Fibroblast of lung (primary cell): ENCODE data around the gene AVPR1B. TPM values are rescaled to one million over a fixed set of nuclear protein-coding genes. Genes with fewer than 3 reads are reported as not detected.
A peak's percentile ranks its signal among the peaks of the same experiment; 100 is the strongest.

Experiments used
- DNase-seq, 2 donors: peaks; one replicate each; pipeline versions ENCODE4 v3.0.0 to v3.0.0-alpha.2; 2010; ENCODE audit warnings: low read depth in 2 of 2
- H2AFZ ChIP-seq: 2 replicates; pipeline ENCODE4 v1.5.1; 2012; ENCODE audit warnings: low read length, control low read depth, inconsistent platforms
- H3K27ac ChIP-seq: 2 replicates; pipeline ENCODE4 v1.5.1; 2011; ENCODE audit warnings: low read length, control low read depth; ENCODE audit not compliant: insufficient read depth
- H3K27me3 ChIP-seq: 2 replicates; pipeline ENCODE4 v1.5.1; 2011; ENCODE audit warnings: mild to moderate bottlenecking, low read length; ENCODE audit not compliant: control insufficient read depth, insufficient read depth
- H3K36me3 ChIP-seq: 2 replicates; pipeline ENCODE4 v1.5.1; 2011; ENCODE audit warnings: low read length; ENCODE audit not compliant: control insufficient read depth, insufficient read depth
- H3K4me1 ChIP-seq: 2 replicates; pipeline ENCODE4 v1.5.1; 2011; ENCODE audit warnings: low read length; ENCODE audit not compliant: control insufficient read depth, insufficient read depth; ENCODE audit errors: extremely low read depth
- H3K4me2 ChIP-seq: 2 replicates; pipeline ENCODE4 v1.5.1; 2011; ENCODE audit warnings: low read length, control low read depth; ENCODE audit not compliant: insufficient read depth; ENCODE audit errors: extremely low read depth
- H3K4me3 ChIP-seq, 4 experiments: fragments of 200-600 bp in 1 of 4; sonication (generic) in 1 of 4; replicated peaks in 1 of 4; 2 replicates each; pipeline ENCODE4 v1.5.1; 2011 to 2016; ENCODE audit warnings: low read length in 4 of 4, low read depth in 3 of 4, mild to moderate bottlenecking in 3 of 4, control low read depth in 2 of 4, inconsistent platforms in 1 of 4, mixed read lengths in 1 of 4; ENCODE audit not compliant: insufficient read depth in 1 of 4; ENCODE audit errors: control extremely low read depth in 1 of 4
- H3K79me2 ChIP-seq: 2 replicates; pipeline ENCODE4 v1.5.1; 2012; ENCODE audit warnings: mild to moderate bottlenecking, low read length, inconsistent platforms; ENCODE audit not compliant: control insufficient read depth, insufficient read depth
- H3K9ac ChIP-seq: 2 replicates; pipeline ENCODE4 v1.5.1; 2011; ENCODE audit warnings: mild to moderate bottlenecking, low read length, control low read depth; ENCODE audit not compliant: insufficient read depth
- H3K9me3 ChIP-seq: 2 replicates; pipeline ENCODE4 v1.5.1; 2012; ENCODE audit warnings: low read depth, low read length; ENCODE audit not compliant: control insufficient read depth, insufficient read depth
- H4K20me1 ChIP-seq: 2 replicates; pipeline ENCODE4 v1.5.1; 2011; ENCODE audit warnings: low read length; ENCODE audit not compliant: control insufficient read depth, insufficient read depth; ENCODE audit errors: extremely low read depth
- CTCF ChIP-seq, 2 donors: IDR thresholded peaks in 1 of 2; conservative IDR thresholded peaks in 1 of 2; 1 replicate in 1 of 2; 2 replicates in 1 of 2; pipeline ENCODE4 v1.5.1; 2011 to 2012; ENCODE audit warnings: low read length in 2 of 2, control low read depth in 1 of 2, inconsistent platforms in 1 of 2, low read depth in 1 of 2, mild to moderate bottlenecking in 1 of 2
- EZH2 ChIP-seq: IDR thresholded peaks from 2 replicates; pipeline ENCODE4 v1.5.1; 2012; ENCODE audit warnings: low read length, control low read depth, mild to moderate bottlenecking; ENCODE audit errors: missing control alignments
- polyA plus RNA-seq, 2 donors: library from polyadenylated mRNA; depleted of rRNA in 1 of 2; stranded (reverse) in 1 of 2; unstranded in 1 of 2; fragments of >200 nt; gene quantifications; 2 replicates each; pipeline ENCODE4 v1.2.1, GENCODE V29; 2011 to 2012; ENCODE audit warnings: missing spikeins in 1 of 2
- total RNA-seq: library from RNA; depleted of rRNA; stranded (reverse); fragments of >200 nt; gene quantifications from 2 replicates; pipeline ENCODE4 v1.2.1, GENCODE V29; 2014

The AVPR1B gene
- total and polyA plus RNA-seq, 2 donors (not counting 1 experiment from before 2014, with no cell fraction given): not detected

DNA sequence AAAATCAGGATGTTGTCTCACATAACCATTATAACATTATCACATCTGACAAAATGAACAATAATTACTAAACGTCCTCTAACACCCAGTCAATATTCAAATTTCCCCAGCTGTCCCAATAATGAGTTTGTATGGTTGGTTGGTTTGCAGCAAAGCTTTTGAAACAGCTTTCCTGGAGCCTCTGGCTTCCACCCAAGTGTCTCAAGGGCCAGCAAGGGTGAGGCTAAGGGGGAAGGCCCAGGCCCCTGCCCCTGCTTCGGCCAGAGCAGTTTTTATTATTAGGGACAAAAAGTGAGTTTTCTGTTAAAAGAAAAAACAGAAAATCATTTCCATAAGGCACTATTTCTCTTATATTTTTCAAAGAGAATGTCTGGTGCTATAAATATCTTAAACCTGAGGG is 19.1 kb upstream of the AVPR1B start:
- DNase-seq: no peak
- Histone ChIP-seq H3K4me1 (no peaks in the 10 kb centered on the region), H4K20me1 (no peaks in the 10 kb centered on the region), H3K9ac (no peak overlapping the region), H3K27me3 (peaks cover 19% of the 10 kb centered on the region), H3K4me2 (no peak overlapping the region), H3K36me3 (no peaks in the 10 kb centered on the region), H3K27ac (no peak overlapping the region), H3K4me3 (no peak overlapping the region), H3K9me3 (no peaks in the 10 kb centered on the region), H2AFZ (no peak overlapping the region), H3K79me2 (no peaks in the 10 kb centered on the region)
- TF ChIP-seq CTCF (conservative IDR thresholded peaks at IDR 0.05 in 1 of 2, IDR thresholded peaks at IDR 0.05 in 1 of 2; ENCODE audit: low read depth in 1 of 2, low read length in 2 of 2): no peak
- TF ChIP-seq EZH2: no peak

- no peaks in the 10 kb centered on the region for H3K4me1 ChIP-seq
- no peak overlapping the region for H3K27ac ChIP-seq
- H2AFZ ChIP-seq: no peak overlapping the region
- no peaks in the 10 kb centered on the region for H3K9me3 ChIP-seq
- no peaks in the 10 kb centered on the region for H3K36me3 ChIP-seq
- no peak overlapping the region for H3K9ac ChIP-seq
- TF ChIP-seq EZH2 (no peak), CTCF (conservative IDR thresholded peaks at IDR 0.05 in 1 of 2, IDR thresholded peaks at IDR 0.05 in 1 of 2; ENCODE audit: low read depth in 1 of 2, low read length in 2 of 2) (no peak)
- no peak overlapping the region for H3K4me2 ChIP-seq
- no peaks in the 10 kb centered on the region for H3K79me2 ChIP-seq
- H3K27me3 ChIP-seq: peaks cover 23% of the 10 kb centered on the region
- no peaks in the 10 kb centered on the region for H4K20me1 ChIP-seq
- DNase-seq: no peak
- H3K4me3 ChIP-seq: no peak overlapping the region
Measured at GRCh38 chr1:206135248-206135647, 18.1 kb upstream of the AVPR1B start.

DNA sequence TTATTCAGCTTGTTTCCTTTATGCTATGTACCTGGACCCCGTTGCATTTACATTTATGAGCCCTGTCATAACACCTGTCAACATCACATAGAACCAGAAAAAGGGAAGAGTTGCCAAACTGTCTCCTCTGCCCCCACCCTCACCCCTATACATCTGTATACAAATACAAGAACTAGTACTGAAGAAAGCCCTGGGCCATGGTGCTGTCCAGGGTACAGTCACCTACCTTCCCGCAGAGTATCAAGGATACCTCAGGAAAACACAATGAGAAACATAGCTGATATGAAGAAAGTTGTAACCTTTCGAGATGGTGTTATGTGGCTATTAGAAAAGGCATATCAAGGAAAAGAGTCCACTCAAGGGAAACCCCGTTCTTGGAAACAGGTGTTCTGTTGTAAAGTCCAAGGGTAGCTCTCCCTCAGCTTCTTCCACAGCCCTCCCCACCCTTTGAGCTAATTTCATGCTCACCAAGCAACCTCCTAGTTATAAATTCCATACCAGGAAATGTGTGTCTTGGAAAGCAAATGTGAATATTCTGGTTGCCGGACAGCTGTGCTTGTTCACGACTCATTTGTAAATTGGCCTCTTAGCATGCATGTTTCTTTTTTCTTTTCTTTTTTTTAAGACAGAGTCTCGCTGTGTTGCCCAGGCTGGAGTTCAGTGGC is 16.7 kb upstream of the AVPR1B start:
- Histone ChIP-seq H3K4me2 (no peak overlapping the region), H3K4me1 (no peaks in the 10 kb centered on the region), H3K9me3 (no peaks in the 10 kb centered on the region), H2AFZ (no peak overlapping the region), H3K4me3 (no peak overlapping the region), H3K27ac (no peak overlapping the region), H3K9ac (no peak overlapping the region), H3K27me3 (peaks cover 22% of the 10 kb centered on the region), H3K79me2 (no peaks in the 10 kb centered on the region), H4K20me1 (no peaks in the 10 kb centered on the region), H3K36me3 (no peaks in the 10 kb centered on the region)
- peak in 1 of 2 donors; percentile 24 for DNase-seq
- TF ChIP-seq CTCF (conservative IDR thresholded peaks at IDR 0.05 in 1 of 2, IDR thresholded peaks at IDR 0.05 in 1 of 2; ENCODE audit: low read depth in 1 of 2, low read length in 2 of 2): no peak
